Stimulated activated CD8-positive, alpha-beta memory T cell treated with anti-CD3 and anti-CD28 coated beads, Interleukin-12 subunit alpha, Interleukin-12 subunit beta, amount 100 ng/mL, for 24 hours (primary cell): ENCODE measurements around the gene RAB33B.

Experiments used
- DNase-seq: peaks from one replicate; pipeline ENCODE4 v3.0.0-alpha.2; 2020; ENCODE audit errors: extremely low read depth

RAB33B gene

DNA sequence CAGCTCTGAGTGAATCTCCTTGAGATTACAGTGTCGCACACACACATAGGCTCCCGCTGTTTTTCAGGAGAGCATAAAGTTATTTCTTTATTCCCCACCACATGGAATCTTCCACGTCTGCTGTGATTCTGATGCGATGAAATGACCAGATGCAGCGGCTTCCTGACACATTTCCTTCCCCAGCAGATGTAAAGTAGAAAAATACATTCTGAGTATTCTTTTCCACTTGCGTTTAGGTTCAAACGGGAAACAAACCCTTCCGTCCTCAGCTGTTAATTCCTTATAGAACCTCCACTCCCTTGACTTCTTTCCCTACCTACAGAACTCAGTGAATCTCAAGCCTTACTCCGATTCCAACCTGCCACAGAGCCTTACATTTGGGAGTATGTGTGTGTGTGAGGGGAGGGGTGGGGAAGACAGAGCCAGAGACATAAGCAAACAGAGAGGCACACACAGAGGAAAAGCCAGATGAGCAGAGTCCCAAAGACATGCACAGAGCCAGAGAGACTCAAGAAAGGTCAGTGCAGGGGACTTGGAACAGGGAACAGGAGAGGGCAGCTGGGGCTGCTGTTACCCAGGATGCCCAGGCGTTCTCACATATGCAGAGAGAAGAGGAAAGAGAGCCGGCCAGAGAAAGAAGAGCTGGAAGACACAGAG, 54.8 kb downstream of the RAB33B start:
- DNase-seq = no peak

DNA sequence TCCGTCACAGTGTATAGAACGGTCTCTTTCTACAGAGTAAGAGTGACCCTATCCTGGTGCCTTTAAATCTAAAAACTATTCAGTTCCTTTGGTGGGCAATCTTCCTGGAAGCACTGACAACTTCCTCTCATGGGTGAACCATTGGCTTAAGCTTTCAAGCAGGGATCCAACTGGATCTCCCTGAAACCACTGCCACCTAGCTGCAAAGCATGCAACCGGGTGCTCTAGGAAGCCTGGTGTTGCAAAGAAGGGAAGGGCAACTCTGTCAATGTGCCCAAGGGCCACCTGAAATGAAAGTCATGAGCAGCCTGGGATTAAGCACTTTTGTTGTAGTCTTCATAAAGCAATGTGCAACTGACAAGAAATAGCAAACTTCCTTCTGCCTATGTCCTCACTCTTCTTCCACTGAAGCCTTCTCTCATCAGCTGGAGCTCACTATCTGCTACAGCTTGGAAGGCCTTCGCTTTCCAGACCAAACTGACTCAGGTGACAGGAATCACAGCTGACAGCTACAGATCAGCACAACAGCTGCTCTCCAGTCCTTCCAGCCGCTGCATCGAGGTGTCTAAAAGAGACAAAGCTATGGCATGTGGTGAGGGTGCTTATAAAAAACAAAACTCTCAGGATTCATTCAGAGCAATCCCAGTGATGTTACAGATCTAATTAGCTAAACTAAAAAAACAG, 55.9 kb downstream of the RAB33B start:
- DNase-seq = no peak

DNA sequence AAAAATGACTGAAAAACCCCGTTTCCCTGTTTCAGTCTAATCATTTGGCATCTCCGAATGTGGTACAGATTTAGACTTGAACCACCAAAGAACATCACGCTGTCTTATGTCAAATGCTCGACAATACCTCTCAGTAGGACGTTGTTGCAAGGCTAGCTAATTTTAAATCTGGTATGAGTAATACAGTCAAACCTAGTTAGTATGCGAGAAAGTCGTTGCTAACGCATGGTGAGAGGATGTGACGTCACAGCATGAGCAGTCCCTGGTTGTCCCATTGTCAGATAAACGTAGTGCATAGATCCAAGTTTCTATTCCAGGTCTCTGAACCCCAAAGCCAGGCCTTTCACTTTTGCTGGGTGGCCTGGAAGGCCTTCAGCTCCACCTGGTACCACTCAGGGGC, 57.4 kb downstream of the RAB33B start:
- DNase-seq = no peak

GRCh38 chr4:139514382-139515059, 60.6 kb downstream of the RAB33B start:
- no peak for DNase-seq

DNA sequence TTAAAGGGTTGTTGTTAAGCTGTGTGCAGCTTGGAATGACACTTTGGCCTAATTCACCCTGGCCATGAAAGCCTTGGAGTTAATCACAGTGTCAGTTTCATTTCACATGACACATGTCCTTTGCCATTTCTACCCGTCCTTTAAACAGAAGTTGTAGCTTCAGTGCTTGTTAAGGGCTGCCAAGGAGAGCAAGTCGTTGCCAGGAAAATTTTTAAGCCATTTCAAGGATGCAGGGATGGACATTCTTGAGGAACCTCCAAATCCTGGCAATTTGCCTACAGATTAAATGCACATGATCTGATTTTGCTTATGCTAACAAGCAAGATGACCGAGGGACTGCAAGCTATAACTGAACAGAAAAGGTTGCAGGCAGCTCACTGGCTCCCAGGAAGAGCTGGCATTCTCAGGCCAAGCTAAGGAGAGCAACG, 61.6 kb downstream of the RAB33B start:
- no peak for DNase-seq

DNA sequence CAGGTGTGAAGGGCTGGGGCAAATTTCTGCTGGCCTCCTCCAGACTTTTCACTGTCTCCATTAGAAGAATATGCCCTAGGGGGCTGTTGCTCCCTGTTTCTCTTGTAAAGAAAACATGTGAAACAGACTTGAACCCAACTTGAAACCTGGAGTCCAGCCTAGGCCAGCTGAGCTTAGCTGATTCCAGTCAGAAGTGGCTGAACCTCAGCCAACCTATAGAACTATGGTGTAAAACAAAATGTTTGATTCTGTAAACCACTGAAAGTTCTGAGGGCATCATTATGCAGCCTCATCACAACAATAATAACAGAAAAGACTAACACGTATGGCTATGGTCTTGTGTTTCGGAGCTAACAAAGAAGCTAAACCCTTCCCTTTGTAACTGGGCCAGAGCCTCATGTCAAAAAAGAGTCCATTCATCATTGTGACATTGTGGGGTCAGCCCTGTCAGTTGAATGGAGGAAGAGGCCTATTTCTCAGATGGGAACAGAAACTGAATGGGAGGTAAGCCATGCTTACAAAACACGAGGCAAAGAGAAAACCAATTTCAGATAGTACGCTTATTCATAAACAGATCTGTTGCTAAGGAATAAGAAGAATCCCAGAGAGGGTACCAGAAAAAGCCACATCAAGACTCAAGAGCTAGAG, 68.0 kb downstream of the RAB33B start:
- DNase-seq = no peak

DNA sequence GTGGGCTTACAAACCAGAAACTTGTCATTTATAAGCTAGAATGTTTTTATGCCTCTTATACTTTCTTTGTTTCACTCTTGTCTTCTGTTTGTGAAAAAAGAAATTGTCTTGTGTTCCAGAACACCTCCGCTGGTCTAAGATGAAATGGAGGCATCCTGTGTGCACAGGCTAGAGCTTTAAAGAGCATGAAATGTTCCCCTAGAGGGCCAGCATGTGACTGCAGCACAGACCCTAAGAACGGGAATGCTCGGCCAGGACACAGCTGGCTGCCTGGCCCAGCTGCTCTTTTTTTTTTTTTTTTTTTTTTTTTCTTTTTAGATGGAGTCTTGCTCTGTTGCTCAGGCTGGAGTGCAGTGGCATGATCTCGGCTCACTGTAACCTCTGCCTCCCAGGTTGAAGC, 68.5 kb downstream of the RAB33B start:
- DNase-seq = no peak

DNA sequence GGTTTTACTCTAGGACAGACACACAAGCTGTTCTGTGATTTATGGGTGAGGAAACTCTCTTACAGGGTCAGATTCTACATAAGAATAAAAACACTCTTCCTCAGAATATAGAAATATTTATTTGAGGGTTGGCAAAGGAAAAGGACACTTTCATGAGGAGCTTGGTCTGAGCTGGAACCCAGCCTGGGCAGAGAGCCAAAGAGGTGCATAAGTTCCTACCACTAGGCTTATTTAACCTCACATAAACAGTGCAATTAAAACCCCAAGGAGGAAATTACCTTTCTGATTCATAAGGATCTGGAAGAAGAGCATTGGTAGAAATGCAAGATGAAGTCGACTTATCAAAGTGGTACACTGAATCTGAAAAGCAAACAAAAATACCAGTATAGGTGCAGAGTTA, 69.2 kb downstream of the RAB33B start:
- no peak for DNase-seq

- no peak for DNase-seq
Measured at GRCh38 chr4:139524062-139524631, 70.2 kb downstream of the RAB33B start.

GRCh38 chr4:139525414-139525813, 71.5 kb downstream of the RAB33B start:
- no peak for DNase-seq
